Measurements from ENCODE around the gene PHLDB3. TPM values are rescaled to one million over a fixed set of nuclear protein-coding genes. Genes with fewer than 3 reads are reported as not detected.

Gene PHLDB3
- total and polyA plus RNA-seq, 2 donors (not counting 3 experiments of a cell fraction or from before 2014, with no cell fraction given) = 5.5 to 12.0 TPM

DNA sequence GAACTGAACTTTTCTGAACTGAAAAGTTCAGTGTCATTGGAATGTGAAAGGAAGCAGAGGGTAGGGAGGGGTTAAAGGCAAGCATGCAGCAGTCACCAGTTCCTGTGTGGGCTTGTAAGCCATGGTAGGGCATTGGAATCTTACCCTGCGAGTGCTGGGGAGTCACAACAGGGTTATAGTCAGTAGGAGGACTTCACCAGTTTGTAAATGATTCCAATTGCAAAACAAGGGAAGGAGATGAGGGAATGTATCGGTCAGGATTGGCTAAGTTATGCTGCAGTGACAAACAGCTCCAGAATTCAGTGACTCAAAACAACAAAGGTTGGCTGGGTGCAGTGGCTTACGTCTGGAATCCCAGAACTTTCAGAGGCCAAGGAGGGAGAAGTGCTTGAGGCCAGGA is 52.0 kb downstream of the PHLDB3 start:
- BruUV-seq (replicated peaks) = no TSS peak
- Histone ChIP-seq H4K20me1 (replicated peaks; ENCODE audit: control insufficient read depth, extremely low read depth, insufficient read depth, low read length) (no peaks in the 10 kb centered on the region), H3K9me1 (replicated peaks; ENCODE audit: control insufficient read depth, extremely low read depth, insufficient read depth, low read length) (no peaks in the 10 kb centered on the region), H3K4me3 (replicated peaks in 1 of 3; ENCODE audit: insufficient read depth in 1 of 3, low read depth in 1 of 3, low read length in 3 of 3) (no peak overlapping the region), H3K9me3 (replicated peaks; ENCODE audit: control insufficient read depth, insufficient read depth, low read length) (no peaks in the 10 kb centered on the region), H3K79me2 (ENCODE audit: control insufficient read depth, insufficient read depth, low read length) (no peaks in the 10 kb centered on the region), H2AFZ (ENCODE audit: low read depth, low read length) (no peak overlapping the region), H3K27me3 (ENCODE audit: control insufficient read depth in 2 of 2, insufficient read depth in 2 of 2, low read length in 2 of 2) (no peaks in the 10 kb centered on the region), H3K9ac (replicated peaks; ENCODE audit: extremely low read depth, insufficient read depth, low read length) (no peak overlapping the region), H3K36me3 (ENCODE audit: control insufficient read depth in 2 of 2, extremely low read depth in 1 of 2, insufficient read depth in 2 of 2, low read length in 2 of 2) (no peaks in the 10 kb centered on the region), H3K4me1 (ENCODE audit: control insufficient read depth, extremely low read depth, insufficient read depth, low read length) (no peaks in the 10 kb centered on the region), H3K4me2 (ENCODE audit: insufficient read depth, low read length) (no peak overlapping the region), H3K27ac (ENCODE audit: insufficient read depth, low read depth, low read length) (no peak overlapping the region)
- CTCF ChIA-PET = no interaction called here
- TF ChIP-seq POLR2A (IDR thresholded peaks at IDR 0.05; ENCODE audit: low read depth, low read length) (no peak), EZH2 (IDR thresholded peaks at IDR 0.05; ENCODE audit: borderline replicate concordance, low read depth, low read length, severe bottlenecking) (no peak), FOS (IDR thresholded peaks at IDR 0.05; ENCODE audit: borderline replicate concordance, insufficient read depth, low read length) (no peak), POLR2AphosphoS5 (IDR thresholded peaks at IDR 0.05; ENCODE audit: insufficient read depth, low read depth, low read length) (no peak), MYC (IDR thresholded peaks at IDR 0.05; ENCODE audit: low read depth, low read length) (no peak), JUN (IDR thresholded peaks at IDR 0.05; ENCODE audit: borderline replicate concordance, insufficient read depth, insufficient read length, low read depth) (no peak), GATA2 (IDR thresholded peaks at IDR 0.05; ENCODE audit: insufficient read depth, insufficient read length, low read depth, low read length) (no peak)
- TF ChIP-seq, protein P1, sequence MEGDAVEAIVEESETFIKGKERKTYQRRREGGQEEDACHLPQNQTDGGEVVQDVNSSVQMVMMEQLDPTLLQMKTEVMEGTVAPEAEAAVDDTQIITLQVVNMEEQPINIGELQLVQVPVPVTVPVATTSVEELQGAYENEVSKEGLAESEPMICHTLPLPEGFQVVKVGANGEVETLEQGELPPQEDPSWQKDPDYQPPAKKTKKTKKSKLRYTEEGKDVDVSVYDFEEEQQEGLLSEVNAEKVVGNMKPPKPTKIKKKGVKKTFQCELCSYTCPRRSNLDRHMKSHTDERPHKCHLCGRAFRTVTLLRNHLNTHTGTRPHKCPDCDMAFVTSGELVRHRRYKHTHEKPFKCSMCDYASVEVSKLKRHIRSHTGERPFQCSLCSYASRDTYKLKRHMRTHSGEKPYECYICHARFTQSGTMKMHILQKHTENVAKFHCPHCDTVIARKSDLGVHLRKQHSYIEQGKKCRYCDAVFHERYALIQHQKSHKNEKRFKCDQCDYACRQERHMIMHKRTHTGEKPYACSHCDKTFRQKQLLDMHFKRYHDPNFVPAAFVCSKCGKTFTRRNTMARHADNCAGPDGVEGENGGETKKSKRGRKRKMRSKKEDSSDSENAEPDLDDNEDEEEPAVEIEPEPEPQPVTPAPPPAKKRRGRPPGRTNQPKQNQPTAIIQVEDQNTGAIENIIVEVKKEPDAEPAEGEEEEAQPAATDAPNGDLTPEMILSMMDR (IDR thresholded peaks at IDR 0.05; ENCODE audit: extremely low read depth in 1 of 2, insufficient read depth in 1 of 2, low read depth in 1 of 2, low read length in 2 of 2) = no peak
- TF ChIP-seq, protein P2, sequence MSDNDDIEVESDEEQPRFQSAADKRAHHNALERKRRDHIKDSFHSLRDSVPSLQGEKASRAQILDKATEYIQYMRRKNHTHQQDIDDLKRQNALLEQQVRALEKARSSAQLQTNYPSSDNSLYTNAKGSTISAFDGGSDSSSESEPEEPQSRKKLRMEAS (IDR thresholded peaks at IDR 0.05; ENCODE audit: insufficient read depth, insufficient read length) = no peak
- intact Hi-C loops (cut with micrococcal nuclease) (no loop called here), dilution Hi-C loops (cut with MboI; ENCODE audit: extremely low pct_ligation_motif_present, low sequenced_read_pairs) (no loop called here)
- POLR2A ChIA-PET = no interaction called here
- FAIRE-seq (no peak), DNase-seq (ENCODE audit: low read depth, low spot score) (no peak)
